ENCODE data around the gene HLX.

Gene HLX

DNA sequence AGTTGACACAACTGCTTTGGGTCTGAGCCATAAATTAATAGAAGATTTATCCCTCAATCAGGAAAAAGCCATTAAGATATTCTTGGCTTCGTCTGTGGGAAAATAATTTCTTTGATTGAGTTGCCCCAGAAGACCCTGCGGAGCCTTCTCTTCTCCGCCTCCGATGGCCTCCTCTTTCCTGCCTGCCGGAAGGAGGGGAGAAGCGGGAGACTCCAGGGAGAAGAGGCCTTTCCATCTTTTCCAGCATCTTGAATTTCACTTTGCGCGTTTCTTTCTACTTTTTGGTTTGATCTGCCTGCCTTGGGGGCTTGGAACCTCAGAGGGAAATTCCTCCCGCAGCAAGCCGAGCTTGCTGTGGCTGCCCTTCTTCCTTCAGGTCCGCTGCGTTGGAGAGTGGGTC, 16.8 kb downstream of the HLX start:
- DNase-seq (ENCODE audit: low read depth in 2 of 2), result no peak

GRCh38 chr1:220900842-220901241, 21.6 kb downstream of the HLX start:
- no peak for DNase-seq (ENCODE audit: low read depth in 2 of 2)

- no peak for DNase-seq (ENCODE audit: low read depth in 2 of 2)
Measured at GRCh38 chr1:220901881-220902280, 22.6 kb downstream of the HLX start.

DNA sequence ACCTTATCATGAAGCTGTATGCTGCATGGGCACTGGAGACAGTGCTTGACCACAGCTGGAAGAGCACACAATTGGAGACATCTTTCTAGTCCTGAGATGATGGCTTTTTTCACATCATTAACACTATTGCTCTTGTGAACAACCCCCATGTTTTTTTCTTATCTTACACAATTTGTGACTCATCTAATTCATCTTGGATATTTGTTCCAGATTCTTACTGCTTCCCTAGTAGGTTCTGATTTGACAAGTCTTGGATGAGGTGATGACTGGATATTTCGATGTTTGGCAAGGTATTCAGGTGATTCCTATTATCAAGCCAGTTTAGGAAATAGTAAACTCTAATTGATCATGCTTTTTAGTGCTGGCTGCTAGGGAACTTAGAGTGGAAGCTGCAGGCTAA, 23.7 kb downstream of the HLX start:
- DNase-seq (ENCODE audit: low read depth in 2 of 2), result no peak

- no peak for DNase-seq (ENCODE audit: low read depth in 2 of 2)
Measured at GRCh38 chr1:220904876-220905275, 25.6 kb downstream of the HLX start.

GRCh38 chr1:220905650-220906560, 26.7 kb downstream of the HLX start:
- no peak for DNase-seq (ENCODE audit: low read depth in 2 of 2)

DNA sequence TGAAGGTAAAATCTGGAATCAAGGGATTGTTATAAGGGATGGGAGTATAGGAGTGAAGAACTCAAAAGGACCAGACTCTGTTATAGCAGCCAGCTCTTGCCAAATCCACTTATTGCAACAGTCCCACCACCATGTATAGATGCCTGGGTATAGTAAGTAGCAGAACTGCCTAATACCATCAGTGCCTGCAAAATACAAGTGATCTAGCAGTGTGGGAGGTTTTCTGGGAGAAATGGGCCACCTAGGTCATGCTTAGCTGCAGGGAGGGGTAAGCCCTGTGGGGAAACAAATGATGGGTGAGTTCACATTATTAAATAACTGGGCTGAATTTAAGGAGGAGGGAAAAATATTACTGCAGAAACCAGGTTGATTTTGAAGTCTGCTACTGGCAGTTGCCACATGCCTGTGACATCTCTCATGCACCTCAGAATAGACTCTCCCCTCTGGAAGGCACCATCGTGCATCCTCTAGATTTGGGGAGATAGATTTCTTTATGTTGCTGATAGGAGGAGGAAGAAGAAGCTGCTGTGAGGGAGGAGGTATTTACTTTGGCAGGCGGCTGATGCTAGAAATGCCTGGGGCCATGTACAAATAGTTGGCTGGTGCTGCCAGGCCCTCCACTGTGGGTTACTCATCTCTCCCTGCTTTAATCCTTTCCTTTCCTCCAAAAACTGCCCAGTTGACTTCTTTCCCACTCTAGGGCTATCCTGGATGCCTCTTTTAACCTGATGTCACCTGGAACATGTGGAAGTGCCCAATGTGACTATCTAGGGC, 27.5 kb downstream of the HLX start:
- no peak for DNase-seq (ENCODE audit: low read depth in 2 of 2)

DNA sequence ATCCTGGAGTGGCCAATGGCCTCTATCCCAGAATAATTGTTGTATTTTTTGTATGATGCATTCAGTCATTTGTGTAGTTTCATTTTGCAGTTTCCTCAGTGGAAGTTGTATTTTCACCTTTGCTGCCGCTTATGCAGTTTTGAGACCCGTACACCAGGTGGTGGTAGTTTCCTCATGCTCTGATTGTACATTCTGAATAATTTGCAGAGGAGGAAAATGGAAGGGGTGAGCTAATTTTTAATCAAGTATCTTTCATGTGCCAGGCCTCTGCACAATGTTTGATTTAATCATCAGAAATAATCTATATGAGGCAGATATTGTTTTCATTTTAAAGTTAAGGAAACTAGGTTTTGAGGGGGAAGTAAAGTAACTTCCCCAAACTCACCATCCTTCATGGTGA, 29.5 kb downstream of the HLX start:
- no peak for DNase-seq (ENCODE audit: low read depth in 2 of 2)

GRCh38 chr1:220910021-220910420, 30.8 kb downstream of the HLX start:
- DNase-seq (ENCODE audit: low read depth in 2 of 2), result no peak

DNA sequence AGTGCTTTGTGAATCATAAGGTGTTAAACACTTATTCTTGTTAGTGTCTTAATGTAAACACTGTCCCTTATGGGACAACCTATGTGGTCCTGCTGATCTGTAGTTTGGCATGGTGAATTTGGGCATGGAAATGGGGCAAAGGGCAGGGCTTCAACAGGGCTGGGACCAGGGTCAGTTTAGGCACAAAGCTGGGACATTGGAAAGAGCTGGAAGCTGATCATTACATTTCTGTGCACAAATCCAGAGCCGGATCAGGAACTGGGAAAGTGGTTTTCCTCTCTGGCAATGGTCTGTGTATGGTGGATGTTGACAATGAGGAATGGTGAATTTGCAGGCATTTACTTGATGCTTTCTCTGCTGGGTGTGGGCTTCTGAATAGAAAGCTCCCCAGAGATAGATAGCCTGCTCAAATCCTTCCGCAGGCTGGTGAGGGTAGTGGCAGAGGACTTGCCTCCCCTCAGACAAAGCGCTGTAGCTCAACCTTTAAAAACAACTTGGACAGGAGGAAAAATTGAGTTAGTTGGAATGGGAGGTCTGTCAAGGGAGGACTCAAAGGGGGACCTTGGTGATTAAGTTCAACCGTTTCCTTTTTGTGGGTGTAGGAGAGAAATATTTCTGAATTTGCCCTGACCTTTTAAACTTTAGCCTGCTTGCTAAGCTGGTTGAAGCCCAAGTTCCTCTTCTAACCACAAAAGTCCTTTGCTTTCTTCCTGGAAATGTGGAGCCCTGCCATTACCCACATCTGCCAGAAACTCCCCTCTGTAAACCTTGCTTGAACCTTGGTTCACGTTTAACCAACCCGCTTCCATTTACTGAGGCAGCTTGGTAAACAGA, 35.3 kb downstream of the HLX start:
- DNase-seq (ENCODE audit: low read depth in 2 of 2), result no peak

DNA sequence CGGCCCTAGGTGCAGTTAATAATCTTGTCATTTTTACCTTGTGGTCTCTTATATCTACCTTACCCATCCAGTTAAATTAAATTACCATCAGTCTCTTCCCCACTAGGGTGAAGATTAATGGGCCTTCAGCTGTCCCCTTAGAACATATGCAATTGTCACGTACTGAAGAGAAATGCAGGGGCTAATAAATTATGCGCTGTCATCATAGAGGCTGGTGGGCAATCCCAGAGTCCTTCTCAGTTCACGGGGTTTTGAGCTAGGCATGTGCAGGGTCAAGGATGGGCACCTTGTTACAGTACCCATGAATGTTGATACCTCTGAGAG, 35.8 kb downstream of the HLX start:
- no peak for DNase-seq (ENCODE audit: low read depth in 2 of 2)

DNA sequence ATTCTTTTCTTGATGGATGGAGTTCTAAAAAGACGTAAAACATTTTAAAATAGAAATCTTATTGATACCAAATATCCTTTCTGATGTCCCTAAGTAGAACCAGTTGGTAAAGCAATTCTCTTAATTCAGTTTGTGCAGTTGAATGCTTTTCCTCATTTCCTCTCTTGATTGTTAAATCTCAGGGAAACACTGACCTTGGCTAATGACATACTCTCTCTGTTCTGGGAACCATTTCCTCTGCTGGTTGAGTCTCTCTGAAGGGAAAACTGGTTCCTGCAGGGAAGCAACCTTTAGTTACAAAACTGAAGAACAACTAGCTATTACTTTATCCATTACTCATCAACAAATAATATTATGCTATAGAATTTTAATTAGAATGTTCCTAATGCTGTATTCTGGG, 36.7 kb downstream of the HLX start:
- no peak for DNase-seq (ENCODE audit: low read depth in 2 of 2)

DNA sequence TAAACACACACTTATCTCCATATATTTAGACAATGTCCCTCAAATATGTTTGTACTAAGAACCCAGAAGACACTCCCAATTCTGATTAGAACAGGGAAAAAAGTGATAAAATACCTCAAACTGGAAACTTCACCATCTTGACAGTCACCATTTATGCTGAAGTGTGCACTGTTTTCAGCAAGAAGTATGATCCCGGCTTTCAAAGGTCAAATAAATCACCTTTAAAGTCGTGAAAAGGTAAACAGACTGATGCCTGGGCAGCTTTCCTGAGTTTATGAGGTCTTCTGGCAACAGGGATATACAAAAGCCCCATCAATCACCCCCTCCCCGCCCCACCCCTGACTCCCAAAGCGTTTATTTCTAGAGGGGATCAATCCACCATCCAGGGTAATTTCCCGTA, 37.9 kb downstream of the HLX start:
- DNase-seq (ENCODE audit: low read depth in 2 of 2), result no peak

GRCh38 chr1:220917535-220918209, 38.4 kb downstream of the HLX start:
- DNase-seq (ENCODE audit: low read depth in 2 of 2), result no peak

DNA sequence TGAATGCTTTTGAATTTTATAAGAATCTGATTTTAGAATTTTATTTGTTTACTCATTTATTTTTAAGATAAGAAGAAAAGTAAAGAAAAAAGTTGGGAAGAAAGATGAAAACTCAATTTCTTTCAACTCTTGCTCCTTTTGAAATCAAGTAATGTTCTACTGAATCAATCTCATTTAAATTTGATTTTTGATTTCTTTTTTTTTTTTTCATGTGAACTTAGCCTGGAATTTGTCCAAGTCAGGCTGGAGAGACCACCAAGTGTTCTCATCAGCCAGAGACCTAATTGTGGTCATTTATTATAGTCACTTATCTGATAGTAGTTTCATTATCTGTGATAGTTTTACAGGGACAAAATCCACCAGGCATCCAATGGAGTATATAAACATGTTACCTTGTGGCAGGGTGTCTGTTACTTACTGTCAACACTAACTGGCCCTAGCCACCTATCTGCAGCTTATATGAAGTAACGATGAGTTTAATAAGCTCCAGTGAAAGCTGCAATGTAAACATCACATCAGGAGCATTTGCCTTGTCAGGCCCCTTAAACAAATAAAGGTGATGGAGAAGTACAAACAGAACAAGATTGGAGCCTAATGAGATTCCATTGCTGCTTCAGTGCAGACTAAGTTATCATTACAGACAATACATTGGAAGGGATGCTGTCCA, 39.2 kb downstream of the HLX start:
- DNase-seq (ENCODE audit: low read depth in 2 of 2), result no peak

GRCh38 chr1:220920967-220921366, 41.7 kb downstream of the HLX start:
- no peak for DNase-seq (ENCODE audit: low read depth in 2 of 2)

- no peak for DNase-seq (ENCODE audit: low read depth in 2 of 2)
Measured at GRCh38 chr1:220921498-220921897, 42.3 kb downstream of the HLX start.

DNA sequence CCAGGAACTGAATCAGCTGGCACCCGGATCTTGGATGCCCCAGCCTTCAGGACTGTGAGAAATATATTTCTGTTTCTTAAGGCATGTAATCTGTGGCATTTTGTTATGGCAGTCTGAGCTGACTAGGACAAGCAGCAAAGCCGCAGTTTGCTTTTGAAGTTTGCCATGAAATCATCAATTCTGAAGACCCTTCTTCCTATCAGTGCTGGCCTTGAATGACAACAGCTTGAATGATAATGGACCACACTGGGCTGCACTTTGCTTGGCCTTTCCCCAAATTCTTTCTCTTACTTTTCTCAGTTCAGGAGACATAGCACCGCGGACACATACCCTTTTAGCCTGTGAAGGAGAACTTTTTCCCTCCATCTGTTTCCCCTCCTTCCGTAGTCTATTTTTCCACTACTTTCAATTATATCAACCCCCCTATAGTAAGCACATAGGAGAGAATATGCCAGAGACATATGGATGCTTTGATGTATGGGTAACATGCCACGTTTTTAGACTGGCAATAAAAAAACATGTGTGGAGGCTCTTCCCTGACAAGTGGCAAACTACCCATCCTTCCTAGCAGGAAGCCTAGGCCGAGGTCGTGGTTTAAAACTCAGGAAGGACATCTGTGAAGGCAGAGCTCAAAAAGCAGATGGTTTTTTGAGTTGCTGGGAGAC, 42.9 kb downstream of the HLX start:
- no peak for DNase-seq (ENCODE audit: low read depth in 2 of 2)

DNA sequence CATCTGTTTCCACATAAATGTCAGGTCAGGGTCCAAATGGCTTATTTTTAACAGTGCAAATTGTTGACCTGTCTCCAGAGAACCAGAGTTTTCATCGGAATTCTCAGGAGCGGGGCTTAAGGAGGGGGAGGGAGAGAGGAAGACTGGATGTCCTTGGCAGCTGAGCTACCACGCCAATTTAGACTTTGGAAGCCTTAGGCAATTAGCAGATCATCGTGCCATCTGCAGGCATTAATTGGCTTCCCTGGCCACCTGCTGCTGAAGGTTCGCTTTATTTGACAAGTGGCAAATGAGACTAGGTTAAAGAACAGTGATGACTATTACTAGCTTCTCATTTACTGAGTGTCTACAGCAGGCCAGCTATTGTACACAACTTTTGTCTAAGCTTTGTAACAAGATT, 43.7 kb downstream of the HLX start:
- no peak for DNase-seq (ENCODE audit: low read depth in 2 of 2)

DNA sequence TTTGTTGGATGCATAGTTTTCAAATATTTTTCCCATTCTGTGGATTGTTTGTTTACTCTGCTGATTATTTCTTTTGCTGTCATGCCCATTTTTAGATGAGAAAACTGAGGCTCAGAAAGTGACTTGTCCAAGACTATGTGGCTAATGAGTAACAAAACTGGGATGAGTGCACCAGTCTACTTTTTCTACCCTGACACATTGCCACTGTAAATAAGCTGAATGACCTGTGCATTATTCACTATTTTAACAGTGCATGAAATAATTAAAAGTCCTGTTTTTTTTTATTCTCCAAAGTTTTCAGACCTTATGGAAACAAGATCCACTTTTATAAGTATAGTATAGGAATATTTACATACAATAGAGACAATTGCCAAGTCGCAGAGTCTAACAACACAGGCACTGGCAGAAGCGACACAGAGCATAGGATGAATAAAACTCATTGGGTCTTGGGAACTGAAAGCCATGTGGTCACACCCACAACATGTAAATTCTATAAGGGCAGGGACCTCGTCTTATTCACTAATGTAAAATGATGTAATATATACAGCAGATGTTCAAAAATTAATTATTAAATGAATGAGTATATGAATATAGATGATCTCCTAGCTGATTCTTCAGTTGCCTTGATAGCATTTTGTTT, 45.2 kb downstream of the HLX start:
- no peak for DNase-seq (ENCODE audit: low read depth in 2 of 2)
